Stimulated activated CD4-positive, alpha-beta T cell treated with anti-CD3 and anti-CD28 coated beads, TNF-alpha, amount 100 ng/mL, for 24 hours (primary cell): ENCODE measurements around the gene GPRC5D.

Experiments
- DNase-seq, 3 experiments: peaks; one replicate each; pipeline ENCODE4 v3.0.0-alpha.2; 2020; ENCODE audit warnings: low read depth in 3 of 3

The GPRC5D gene

DNA sequence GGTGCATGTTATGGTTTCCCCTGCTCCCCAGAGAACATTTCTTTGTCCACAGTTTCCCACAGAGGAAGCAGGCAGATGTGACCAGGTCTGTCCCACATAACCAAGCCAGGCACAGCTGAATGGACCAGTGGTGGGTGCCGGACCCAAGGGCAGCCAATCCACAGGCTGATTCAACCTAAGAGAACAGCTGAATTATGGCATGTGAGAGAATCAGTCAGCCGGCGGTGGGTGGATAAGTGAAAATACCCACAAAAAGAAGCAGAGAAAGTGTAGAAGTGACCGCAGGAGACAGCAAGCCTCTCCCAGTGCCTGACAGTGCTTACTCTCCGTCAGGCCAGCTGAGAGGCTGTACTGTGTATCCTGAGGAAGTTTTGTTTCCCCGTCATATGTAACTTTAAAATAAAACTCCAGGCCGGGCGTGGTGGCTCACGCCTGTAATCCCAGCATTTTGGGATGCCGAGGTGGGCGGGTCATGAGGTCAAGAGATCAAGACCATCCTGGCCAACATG lies 14.9 kb downstream of the GPRC5D start:
- no peak for DNase-seq

DNA sequence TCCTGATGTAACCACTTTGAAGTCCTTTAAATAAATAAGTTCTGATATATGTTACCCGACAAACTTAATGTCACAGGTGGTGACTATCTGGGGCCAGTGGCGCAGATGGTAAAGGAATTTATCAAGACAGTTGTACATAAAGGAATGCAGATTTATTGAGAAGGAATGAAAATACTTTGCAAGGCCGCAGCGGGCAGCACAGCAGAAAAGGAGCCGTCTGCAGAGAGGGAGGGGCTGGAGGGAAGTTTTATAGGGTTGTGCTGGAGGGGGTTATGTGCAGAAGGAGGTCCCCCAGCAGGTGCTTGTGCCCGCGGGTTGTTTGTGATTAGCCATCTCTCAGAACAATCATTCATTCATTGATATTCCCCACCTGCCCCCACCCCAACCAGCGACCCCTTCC lies 17.4 kb downstream of the GPRC5D start:
- DNase-seq = no peak

DNA sequence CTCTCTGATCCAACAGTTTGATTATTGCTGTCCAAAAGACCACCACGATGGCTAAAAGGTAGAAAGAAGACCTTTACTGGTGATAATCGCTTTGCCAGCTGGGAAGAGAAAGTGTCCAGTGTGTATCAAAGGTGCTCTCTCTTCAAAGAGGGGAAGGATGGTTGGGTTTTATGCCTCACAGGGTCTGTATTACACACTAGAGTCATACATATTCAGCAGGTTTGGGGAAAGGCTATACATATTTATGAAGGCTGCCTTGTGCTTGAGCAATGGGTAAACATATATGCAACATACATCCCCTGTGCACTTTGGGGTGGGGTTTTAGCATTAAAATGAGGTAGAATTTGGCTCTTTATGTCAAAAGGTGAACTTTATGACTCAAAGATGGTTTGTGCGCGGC lies 18.2 kb downstream of the GPRC5D start:
- DNase-seq = no peak

DNA sequence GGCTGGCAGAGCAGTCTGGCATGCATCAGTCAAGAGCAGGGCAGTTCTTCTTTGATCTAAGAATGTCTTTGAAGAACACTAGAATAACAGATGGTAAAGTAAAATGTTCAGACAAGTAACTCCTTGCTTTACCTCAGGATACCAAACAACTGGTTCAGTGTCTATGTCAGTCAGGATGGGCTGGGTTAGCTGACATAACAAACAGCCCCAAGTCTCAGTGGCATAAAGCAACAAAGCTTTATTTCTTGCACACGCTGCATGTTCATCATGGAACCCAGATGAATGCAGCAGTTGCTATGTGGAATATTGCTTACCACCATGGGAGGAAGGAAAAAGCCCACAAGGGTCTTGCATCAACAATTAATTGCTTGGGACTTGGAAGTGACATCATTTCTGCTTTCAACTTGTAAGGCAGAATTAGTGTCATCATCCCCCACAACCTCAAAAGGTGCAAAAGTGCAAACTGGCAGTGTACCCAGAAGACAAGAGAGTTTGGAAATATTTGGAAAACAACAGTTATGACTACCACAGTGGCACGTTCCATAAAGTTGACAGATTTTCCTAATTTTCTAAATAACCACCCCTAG lies 21.2 kb downstream of the GPRC5D start:
- no peak for DNase-seq

GRCh38 chr12:12929696-12930095 lies 22.3 kb downstream of the GPRC5D start:
- DNase-seq = no peak

- DNase-seq = peak in 2 of 3 experiments; percentile 4 to 22
These were observed 24.5 kb downstream of the GPRC5D start for GRCh38 chr12:12927211-12928079.

- DNase-seq = no peak
These were observed 25.3 kb downstream of the GPRC5D start for GRCh38 chr12:12926571-12927071.

DNA sequence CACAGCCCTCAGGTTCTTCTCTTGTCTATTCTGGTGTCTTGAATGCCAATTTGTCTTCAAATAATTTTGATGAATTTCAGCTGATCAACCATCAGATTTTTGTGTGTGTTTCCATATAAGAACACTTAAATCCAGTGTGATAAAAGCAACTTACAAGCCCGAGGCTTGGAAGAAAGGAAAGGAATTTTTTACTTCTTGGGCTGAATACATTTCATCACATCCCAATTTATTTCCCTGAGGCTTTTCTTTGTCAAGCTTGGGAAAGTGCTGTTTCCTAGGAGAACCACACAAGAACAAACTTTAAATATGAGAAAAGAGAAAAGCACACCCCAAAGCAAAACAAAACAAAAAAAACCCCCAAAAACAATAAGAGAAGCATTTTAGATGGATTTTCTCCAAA lies 26.6 kb downstream of the GPRC5D start:
- no peak for DNase-seq

DNA sequence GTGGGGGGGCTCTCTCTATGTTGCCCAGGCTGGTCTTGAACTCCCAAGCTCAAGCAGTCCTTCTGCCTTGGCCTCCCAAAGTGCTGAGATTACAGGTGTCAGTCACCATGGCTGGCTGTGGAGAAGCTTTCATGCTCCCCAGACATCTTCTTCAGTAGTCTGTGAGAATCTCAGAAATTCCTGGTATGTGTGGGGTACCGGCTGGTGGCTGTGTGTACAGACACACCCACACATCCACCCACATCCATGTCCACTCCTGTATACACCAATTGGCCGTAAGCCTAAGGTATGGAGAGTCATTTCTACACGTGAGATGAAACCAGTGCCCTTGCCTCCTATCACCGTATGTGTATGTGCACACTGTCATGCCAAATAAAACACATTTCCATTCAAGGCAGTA lies 27.8 kb downstream of the GPRC5D start:
- DNase-seq = no peak

DNA sequence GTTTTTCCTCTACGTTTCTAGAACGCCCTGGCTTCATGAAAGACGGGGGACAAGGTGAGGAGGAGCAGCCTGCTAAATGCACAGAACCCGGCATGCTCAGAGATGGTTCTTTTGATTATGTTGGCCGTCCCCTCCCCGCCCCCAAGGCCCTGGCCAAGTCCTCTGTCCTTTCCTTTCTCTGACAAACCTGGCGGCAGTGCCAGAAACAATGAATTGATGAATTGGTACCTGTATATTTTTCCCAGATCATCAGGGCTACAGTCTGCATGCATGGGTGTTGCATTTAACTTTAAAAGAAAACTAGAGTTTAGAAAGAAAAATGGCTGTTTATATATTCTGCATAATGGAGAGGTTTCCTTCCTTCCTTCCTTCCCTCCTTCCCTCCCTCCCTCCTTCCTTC lies 29.0 kb downstream of the GPRC5D start:
- no peak for DNase-seq

DNA sequence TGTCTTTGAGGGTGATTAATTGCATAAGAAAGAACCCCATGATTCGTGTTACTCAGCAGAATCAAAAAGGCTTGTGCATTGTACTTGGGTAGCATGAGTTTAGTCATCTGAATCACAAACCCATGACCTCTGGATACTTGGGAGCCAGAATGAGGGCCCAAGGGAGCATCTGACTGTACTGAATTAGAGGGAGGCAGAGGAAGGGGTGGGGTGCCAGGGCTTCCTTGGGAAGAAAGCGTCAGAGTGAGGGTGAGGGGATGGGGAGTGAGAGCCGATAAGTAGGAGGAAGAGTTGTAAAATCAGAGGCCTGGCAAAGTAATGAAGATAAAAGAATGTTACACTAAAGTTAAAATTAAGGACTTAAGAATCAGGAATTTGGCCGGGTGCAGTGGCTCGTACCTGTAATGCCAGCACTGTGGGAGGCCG lies 29.8 kb downstream of the GPRC5D start:
- DNase-seq = no peak

DNA sequence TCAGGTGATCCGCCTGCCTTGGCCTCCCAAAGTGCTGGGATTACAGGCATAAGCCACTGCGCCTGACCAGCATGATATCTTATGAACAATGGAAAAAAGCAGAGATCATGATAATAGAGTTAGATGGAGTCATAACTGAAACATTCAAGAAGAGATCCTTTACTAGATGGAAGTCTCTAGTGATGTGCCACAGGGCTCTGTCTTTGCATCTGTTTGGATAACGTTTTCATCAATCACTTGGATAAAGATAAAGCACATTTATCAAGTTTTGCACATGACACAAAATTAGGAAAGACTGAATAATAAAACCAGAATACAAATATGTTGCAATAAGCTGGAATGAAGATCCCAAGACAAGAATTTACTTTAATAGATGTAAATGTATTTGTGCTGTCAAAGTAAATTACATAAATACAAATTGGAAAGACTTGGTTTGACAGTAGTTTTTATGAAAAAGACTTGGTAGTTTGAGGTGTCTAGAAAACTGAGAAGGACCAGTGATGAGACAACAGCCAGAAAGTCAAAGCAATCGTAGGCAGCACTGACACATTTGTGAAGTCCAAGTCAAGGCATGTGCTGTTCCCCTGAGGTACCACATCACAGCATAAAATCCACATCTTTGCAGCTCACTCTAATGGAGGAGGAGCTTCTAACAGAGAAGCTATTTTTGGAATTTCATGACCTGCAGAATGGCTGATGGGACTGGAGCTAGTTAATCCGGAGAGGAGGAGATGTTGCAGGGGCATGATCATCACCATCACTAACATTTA lies 32.1 kb downstream of the GPRC5D start:
- no peak for DNase-seq

DNA sequence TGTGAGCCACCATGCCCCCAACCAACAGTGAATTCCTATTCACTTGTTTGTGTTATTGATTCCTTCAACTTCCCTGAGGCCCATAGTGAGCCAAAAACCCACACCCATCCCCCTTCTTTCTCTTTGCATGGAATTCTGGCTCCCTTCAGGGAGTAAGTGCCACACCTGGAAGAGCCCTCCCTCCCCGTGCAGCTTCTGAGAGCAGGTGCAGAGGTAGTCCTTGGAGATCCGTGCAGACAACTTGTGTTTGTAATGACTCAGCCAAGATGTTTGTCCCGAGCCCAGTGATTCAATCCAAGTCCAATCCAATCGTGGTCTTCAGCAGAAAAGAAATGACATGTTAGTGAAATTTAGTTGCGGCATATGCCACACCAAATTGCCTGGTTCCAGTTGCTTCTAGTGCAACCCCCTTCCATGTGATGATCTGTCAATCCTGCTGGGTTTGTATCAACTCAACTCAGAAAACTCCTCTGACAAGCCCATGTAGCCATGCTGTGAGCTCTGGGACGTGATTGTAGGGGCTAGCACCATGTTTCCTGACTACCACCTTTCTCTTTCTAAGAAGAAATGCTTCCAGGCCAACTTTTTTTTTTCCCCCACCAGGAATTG lies 33.1 kb downstream of the GPRC5D start:
- DNase-seq = no peak

DNA sequence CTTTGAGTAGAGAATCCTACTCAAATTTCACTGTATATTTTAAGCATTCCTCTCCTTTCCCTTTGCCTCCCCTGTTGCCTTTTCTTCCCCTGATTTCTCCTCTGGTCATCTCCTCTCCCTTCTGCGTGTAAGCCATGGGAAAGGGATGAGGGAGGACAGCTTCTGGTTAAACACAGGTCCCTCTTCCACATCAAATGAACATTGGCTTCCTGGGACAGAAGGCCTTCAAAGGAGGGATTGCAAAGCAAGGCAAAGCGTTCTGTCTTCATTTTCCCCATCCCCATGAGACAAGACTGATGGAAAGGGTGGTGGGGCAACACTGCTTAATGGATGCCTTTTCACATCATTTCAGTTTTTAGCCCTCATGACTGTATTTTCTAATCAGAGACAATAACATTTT lies 34.5 kb downstream of the GPRC5D start:
- DNase-seq = no peak

- peak; percentile 73 to 84 (median 78) for DNase-seq
These were observed 35.6 kb downstream of the GPRC5D start for GRCh38 chr12:12916135-12916944.

- DNase-seq = no peak
These were observed 36.3 kb downstream of the GPRC5D start for GRCh38 chr12:12915656-12916055.

GRCh38 chr12:12912711-12913110 lies 39.3 kb downstream of the GPRC5D start:
- DNase-seq = no peak

GRCh38 chr12:12909995-12910420 lies 42.0 kb downstream of the GPRC5D start:
- no peak for DNase-seq

DNA sequence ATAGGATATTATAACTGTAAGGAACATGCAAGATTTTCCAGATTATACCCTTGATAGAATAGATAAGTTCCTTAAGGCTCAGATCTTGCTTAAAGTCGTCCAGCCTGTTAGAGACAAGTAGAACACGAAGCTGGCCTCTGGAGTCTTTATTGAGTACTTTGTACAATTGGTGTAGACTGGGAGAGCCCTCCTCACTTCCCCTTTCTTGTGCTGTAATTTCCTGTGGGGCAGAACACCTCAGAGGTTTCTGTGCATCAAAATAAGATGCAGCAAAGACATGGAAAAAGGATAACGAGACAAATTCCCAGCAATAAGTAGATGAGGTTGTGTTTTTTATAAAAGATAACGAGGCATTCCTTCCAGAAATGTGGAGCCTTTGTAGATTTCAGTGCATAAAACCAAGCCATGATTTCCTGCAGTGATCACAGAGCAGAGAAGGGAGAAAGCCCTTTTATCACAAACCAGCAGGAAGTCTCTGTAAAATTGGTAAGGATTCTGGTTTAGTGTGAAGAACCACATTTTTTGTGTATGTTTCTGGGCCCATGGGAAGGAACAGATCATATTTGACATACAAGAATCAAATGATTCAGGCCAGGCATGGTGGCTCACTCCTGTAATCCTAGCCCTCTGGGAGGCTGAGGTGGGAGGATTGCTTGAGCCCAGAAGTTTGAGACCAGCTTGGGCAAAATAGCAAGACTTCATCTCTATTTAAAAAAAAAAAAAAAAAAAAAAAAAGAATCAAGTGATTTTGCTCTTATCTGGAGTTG lies 42.6 kb downstream of the GPRC5D start:
- DNase-seq = no peak

GRCh38 chr12:12908711-12909110 lies 43.3 kb downstream of the GPRC5D start:
- no peak for DNase-seq
